ENCODE data around the gene KIF11.
"Not testable (repeated sequence)": the region's sequence is repeated elsewhere in the genome, so short reads cannot be mapped to it uniquely, and the experiment has no call there.

Gene KIF11

DNA sequence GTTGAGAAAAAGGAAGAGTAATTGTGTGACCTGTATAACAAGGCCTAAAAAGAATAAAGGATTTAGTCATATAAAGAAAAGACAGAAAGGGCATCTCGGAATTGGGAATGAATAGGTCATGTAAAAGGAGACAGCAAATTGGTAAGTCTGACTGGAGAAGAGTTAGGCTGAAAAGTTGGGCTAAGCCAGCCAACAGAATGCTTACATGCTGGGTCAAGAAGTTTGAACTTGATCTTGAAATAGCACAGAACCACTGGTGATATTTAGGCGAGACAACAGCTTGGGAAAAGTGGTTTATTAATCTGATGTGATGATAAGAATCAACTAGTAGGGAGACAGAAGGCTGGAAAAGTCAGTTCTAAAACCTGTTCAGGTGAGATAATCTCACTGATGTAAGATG lies 23.9 kb upstream of the KIF11 start:
- H3K4me1 ChIP-seq (ENCODE audit: control insufficient read depth, insufficient read depth, low read length, poor library complexity, severe bottlenecking), result peaks cover 3% of the 10 kb centered on the region
- no peak for DNase-seq
- H3K27ac ChIP-seq (ENCODE audit: insufficient read depth, low read length, poor library complexity, severe bottlenecking), result no peak overlapping the region
- no peaks in the 10 kb centered on the region for H3K36me3 ChIP-seq (ENCODE audit: control insufficient read depth, insufficient read depth, low read length)
- no peaks in the 10 kb centered on the region for H3K9me3 ChIP-seq (ENCODE audit: control insufficient read depth, low read length)
- H3K27me3 ChIP-seq (replicated peaks; ENCODE audit: control insufficient read depth, insufficient read depth, low read length, poor library complexity, severe bottlenecking), result no peaks in the 10 kb centered on the region
- no peak overlapping the region for H3K4me3 ChIP-seq (ENCODE audit: insufficient read depth, low read depth, low read length, poor library complexity, severe bottlenecking)

DNA sequence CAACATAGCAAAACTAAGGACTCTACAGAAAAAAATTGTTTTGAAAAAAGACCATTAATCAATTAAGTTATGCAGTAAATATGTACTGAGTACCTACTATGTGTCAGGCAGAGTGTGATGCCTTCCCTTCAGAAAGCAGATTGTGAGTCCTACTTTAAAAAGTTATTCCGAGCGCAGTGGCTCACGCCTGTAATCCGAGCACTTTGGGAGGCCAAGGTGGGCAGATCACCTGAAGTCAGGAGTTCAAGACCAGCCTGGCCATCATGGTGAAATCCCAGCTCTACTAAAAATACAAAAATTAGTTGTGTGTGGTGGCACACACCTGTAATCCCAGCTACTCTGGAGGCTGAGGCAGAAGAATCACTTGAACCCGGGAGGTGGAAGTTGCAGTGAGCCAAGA lies 23.3 kb upstream of the KIF11 start:
- DNase-seq; H3K4me1 ChIP-seq (ENCODE audit: control insufficient read depth, insufficient read depth, low read length, poor library complexity, severe bottlenecking); H3K4me3 ChIP-seq (ENCODE audit: insufficient read depth, low read depth, low read length, poor library complexity, severe bottlenecking); H3K27me3 ChIP-seq (replicated peaks; ENCODE audit: control insufficient read depth, insufficient read depth, low read length, poor library complexity, severe bottlenecking); H3K36me3 ChIP-seq (ENCODE audit: control insufficient read depth, insufficient read depth, low read length); H3K27ac ChIP-seq (ENCODE audit: insufficient read depth, low read length, poor library complexity, severe bottlenecking); H3K9me3 ChIP-seq (ENCODE audit: control insufficient read depth, low read length): not testable (repeated sequence)

DNA sequence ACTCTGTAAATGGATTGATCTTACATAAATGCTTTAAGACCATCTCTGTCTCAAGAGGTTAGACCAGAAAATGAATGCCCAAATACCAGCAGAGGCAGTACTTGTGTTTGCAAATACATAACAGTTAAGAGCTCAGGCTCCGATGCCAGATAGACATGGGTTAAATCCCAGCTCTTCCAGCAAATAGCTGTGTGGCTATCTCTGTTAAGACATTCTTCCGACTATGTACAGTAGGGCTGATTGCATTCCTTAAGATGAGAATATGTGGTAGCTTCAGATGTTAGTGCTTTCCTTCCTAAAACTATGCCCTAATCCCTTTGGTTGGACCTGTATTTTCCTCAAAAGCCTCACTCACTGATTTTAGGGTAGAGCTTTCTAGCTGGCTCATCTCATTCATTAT lies 21.3 kb upstream of the KIF11 start:
- Histone ChIP-seq H3K27me3 (replicated peaks; ENCODE audit: control insufficient read depth, insufficient read depth, low read length, poor library complexity, severe bottlenecking) (no peaks in the 10 kb centered on the region), H3K36me3 (ENCODE audit: control insufficient read depth, insufficient read depth, low read length) (no peaks in the 10 kb centered on the region), H3K4me3 (ENCODE audit: insufficient read depth, low read depth, low read length, poor library complexity, severe bottlenecking) (no peak overlapping the region), H3K9me3 (ENCODE audit: control insufficient read depth, low read length) (no peaks in the 10 kb centered on the region), H3K4me1 (ENCODE audit: control insufficient read depth, insufficient read depth, low read length, poor library complexity, severe bottlenecking) (peaks cover 11% of the 10 kb centered on the region), H3K27ac (ENCODE audit: insufficient read depth, low read length, poor library complexity, severe bottlenecking) (no peak overlapping the region)
- DNase-seq, result no peak

DNA sequence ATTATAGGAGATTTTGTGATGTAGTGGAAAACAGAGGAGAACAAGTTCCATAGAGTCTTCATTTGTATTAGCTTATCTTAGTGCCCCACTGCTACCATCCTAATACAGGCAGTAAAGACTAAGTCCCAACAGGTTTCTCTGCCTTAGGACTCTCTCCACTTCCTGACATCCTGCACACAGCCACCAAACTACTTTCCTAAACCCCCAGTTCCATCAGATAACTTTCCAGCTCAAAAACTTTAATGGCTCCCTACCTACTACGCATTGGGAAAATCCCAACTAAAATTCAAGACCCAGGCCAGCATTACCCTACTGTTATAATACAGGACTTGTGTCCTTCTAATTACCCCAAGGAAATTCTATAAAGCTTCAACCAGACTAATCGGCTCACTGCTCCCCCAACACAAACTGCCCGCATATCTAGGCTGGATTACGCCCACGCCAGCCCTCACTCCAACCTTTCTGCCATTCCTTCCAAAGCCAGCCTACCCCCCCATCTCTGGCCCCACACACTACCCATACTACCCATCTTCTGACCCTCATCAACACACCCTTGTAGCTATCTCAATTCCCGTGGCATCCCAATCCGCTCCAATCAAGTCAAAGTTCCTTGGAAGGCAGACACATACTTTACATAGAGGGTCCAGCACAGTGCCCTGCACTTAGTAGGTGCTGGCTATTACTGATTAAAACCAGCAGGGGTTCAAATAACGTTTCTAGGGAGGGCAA lies 20.4 kb upstream of the KIF11 start:
- Histone ChIP-seq H3K9me3 (ENCODE audit: control insufficient read depth, low read length) (no peaks in the 10 kb centered on the region), H3K36me3 (ENCODE audit: control insufficient read depth, insufficient read depth, low read length) (no peaks in the 10 kb centered on the region), H3K4me1 (ENCODE audit: control insufficient read depth, insufficient read depth, low read length, poor library complexity, severe bottlenecking) (peaks cover 11% of the 10 kb centered on the region), H3K27me3 (replicated peaks; ENCODE audit: control insufficient read depth, insufficient read depth, low read length, poor library complexity, severe bottlenecking) (no peaks in the 10 kb centered on the region), H3K4me3 (ENCODE audit: insufficient read depth, low read depth, low read length, poor library complexity, severe bottlenecking) (peak overlapping the region; percentile 100), H3K27ac (ENCODE audit: insufficient read depth, low read length, poor library complexity, severe bottlenecking) (peak overlapping the region; percentile 83)
- no peak for DNase-seq

DNA sequence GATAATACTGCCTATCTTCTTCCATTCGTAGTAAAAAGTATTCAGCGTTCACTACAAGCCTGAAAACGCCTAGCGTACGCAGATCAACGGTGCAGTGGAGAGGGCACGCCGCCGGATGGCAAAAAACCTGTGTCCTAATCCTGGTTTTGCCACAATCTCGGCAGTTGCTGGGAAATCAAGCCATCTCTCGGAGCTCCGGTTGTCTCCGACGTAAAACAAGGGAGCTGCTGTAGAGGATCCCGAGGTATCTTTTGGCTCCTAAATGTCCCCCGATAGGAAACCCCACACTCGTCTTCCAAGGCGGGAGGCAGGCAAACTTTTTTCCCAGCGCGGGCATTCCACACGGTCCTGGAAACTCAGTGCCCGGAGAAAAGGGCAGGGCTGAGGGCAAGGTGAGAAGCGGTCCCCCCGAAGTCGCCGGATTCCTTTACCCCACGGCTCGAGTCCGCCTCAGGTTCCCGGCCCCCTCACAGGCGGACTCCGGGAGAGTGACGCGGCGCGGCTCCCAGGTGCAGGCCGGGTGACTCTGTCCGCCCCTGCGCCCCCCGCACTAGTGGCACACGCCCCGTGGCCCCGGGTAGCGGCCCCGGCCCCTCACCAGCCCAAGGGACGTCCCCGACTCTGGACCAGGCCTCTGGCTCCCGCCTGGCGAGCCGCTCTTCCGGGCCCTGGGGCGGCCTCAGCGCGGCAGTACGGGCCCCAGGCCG lies 19.7 kb upstream of the KIF11 start:
- H3K36me3 ChIP-seq (ENCODE audit: control insufficient read depth, insufficient read depth, low read length), result no peaks in the 10 kb centered on the region
- H3K27me3 ChIP-seq (replicated peaks; ENCODE audit: control insufficient read depth, insufficient read depth, low read length, poor library complexity, severe bottlenecking), result no peaks in the 10 kb centered on the region
- DNase-seq, result peak in 2 of 3 donors; percentile 2 to 13
- H3K4me3 ChIP-seq (ENCODE audit: insufficient read depth, low read depth, low read length, poor library complexity, severe bottlenecking), result peak overlapping the region; percentile 100
- peak overlapping the region; percentile 83 for H3K27ac ChIP-seq (ENCODE audit: insufficient read depth, low read length, poor library complexity, severe bottlenecking)
- H3K4me1 ChIP-seq (ENCODE audit: control insufficient read depth, insufficient read depth, low read length, poor library complexity, severe bottlenecking), result peaks cover 11% of the 10 kb centered on the region
- H3K9me3 ChIP-seq (ENCODE audit: control insufficient read depth, low read length), result no peaks in the 10 kb centered on the region

DNA sequence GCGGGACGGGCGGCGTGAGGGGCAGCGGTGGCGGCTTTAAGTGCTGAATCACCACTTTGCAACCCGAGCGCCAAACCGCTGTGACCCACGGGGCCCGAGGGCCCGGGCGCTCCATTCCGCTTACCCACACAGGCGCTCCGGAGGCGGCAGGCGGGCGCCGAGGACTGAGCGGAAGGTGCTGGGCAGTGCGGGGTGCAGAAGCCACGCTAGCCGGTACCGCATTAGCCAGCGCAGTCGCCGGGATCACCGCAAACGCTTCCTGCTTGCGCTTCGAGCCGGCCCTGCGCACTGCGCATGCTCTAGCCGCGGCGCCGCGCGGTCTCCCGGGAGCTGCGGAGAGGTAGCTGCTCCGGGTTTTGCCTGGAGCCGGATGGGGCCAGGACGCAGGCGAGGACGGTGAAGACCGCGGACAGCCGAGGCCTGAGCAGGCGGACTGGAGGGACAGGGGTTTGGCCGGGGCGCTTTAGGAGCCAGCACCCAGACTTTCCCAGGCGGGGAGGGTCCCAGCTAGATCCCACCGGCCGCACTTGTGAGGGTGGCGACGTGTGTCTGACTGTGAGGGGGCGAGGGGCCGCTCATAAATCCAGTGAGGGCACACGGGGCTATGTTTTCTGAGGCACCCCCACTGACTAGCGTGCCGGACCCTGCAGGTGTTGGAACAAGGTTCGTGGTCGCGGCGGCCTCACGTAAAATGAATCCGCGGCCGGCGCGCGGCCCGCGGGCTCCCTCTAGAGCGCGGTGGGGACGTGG lies 19.0 kb upstream of the KIF11 start, which contains the start of gene IDE:
IDE (minus strand) TSS at position 296 of the 750 bp plus-strand sequence; CDS start at position 222, 74 bp downstream.
- H3K4me1 ChIP-seq (ENCODE audit: control insufficient read depth, insufficient read depth, low read length, poor library complexity, severe bottlenecking), result peaks cover 11% of the 10 kb centered on the region
- peak within 1 kb of the TSS; percentile 83 for H3K27ac ChIP-seq (ENCODE audit: insufficient read depth, low read length, poor library complexity, severe bottlenecking)
- H3K4me3 ChIP-seq (ENCODE audit: insufficient read depth, low read depth, low read length, poor library complexity, severe bottlenecking), result peak within 1 kb of the TSS; percentile 100
- DNase-seq, result peak; percentile 61 to 76 (median 68)
- no peaks in the 10 kb centered on the region for H3K27me3 ChIP-seq (replicated peaks; ENCODE audit: control insufficient read depth, insufficient read depth, low read length, poor library complexity, severe bottlenecking)
- no peaks in the 10 kb centered on the region for H3K9me3 ChIP-seq (ENCODE audit: control insufficient read depth, low read length)
- no peaks in the 10 kb centered on the region for H3K36me3 ChIP-seq (ENCODE audit: control insufficient read depth, insufficient read depth, low read length)

DNA sequence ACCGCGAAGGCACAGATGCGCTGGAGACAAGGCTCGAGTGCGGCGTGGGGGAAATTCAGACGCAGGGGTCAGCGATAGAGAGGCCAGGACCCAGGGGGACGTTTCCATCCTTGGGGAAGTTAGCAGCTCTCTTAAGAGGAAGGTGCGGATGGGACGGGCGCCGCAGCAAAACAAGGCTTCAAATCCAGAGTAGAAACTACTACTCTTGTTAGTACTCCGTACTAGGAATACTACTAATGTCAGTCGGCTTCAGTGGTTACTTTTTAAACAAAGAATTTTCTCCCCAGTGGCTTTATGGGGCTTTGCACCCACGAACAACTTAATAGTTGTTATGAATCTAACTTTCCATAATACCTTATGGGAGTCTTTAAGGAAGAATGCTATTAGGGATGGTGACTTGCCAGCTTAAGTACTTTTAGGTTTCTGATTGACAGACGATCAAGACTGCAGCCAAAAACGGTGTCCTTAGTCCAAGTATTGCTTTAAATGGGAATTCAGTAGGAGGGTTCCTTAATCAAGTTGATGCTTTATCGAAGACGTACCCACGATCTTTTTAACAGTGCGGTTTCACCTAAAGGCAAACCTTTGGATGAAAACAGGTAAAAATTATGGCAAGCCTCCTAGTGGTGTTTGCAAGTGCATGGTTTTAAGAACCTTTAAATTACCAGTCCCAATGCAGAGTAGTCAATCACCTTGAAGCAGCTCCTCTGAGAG lies 18.2 kb upstream of the KIF11 start:
- DNase-seq, result no peak
- H3K4me1 ChIP-seq (ENCODE audit: control insufficient read depth, insufficient read depth, low read length, poor library complexity, severe bottlenecking), result peaks cover 11% of the 10 kb centered on the region
- H3K9me3 ChIP-seq (ENCODE audit: control insufficient read depth, low read length), result no peaks in the 10 kb centered on the region

DNA sequence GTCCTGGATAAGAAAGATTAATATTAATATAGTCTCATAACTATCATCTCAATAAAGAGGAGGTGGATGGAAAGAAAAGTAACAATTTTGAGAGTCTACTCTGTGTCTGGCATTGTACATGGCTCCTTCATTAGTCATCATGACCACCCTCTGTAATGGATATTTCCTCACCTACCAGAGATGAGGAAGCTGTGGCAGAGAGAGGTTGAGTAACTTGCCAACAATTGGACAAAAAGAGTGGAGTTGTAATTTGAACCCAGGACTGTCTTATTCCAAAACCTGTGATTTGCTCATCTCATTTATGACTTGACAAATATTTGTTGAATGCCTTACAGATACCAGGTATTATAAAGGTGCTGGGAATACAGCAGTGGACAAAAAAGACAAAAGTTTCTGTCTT lies 17.0 kb upstream of the KIF11 start:
- no peak for DNase-seq
- Histone ChIP-seq H3K27me3 (replicated peaks; ENCODE audit: control insufficient read depth, insufficient read depth, low read length, poor library complexity, severe bottlenecking) (no peaks in the 10 kb centered on the region), H3K27ac (ENCODE audit: insufficient read depth, low read length, poor library complexity, severe bottlenecking) (no peak overlapping the region)

More for the DNA sequence above, 18.2 kb upstream of the KIF11 start:
- Histone ChIP-seq H3K36me3 (ENCODE audit: control insufficient read depth, insufficient read depth, low read length) (no peaks in the 10 kb centered on the region), H3K27me3 (replicated peaks; ENCODE audit: control insufficient read depth, insufficient read depth, low read length, poor library complexity, severe bottlenecking) (no peaks in the 10 kb centered on the region), H3K27ac (ENCODE audit: insufficient read depth, low read length, poor library complexity, severe bottlenecking) (peak overlapping the region; percentile 83), H3K4me3 (ENCODE audit: insufficient read depth, low read depth, low read length, poor library complexity, severe bottlenecking) (peak overlapping the region; percentile 100)

DNA sequence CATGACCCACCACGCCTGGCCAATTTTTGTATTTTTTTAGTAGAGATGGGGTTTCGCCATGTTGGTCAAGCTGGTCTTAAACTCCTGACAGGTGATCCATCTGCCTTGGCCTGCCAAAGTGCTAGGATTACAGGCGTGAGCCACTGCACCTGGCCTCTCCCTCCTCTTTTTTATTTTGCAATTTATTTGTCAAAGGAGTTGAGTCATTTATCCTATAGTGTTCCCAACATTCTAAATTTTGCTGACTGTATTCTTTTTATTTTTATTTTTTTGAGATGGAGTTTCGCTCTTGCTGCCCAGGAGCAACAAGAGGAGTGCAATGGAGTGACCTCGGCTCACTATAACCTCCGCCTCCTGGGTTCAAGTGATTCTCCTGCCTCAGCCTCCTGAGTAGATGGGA lies 10.6 kb upstream of the KIF11 start:
- not testable (repeated sequence) for H3K27me3 ChIP-seq (replicated peaks; ENCODE audit: control insufficient read depth, insufficient read depth, low read length, poor library complexity, severe bottlenecking); H3K27ac ChIP-seq (ENCODE audit: insufficient read depth, low read length, poor library complexity, severe bottlenecking); H3K4me1 ChIP-seq (ENCODE audit: control insufficient read depth, insufficient read depth, low read length, poor library complexity, severe bottlenecking); H3K4me3 ChIP-seq (ENCODE audit: insufficient read depth, low read depth, low read length, poor library complexity, severe bottlenecking); DNase-seq; H3K36me3 ChIP-seq (ENCODE audit: control insufficient read depth, insufficient read depth, low read length); H3K9me3 ChIP-seq (ENCODE audit: control insufficient read depth, low read length)

More for the DNA sequence above, 17.0 kb upstream of the KIF11 start:
- H3K9me3 ChIP-seq (ENCODE audit: control insufficient read depth, low read length), result no peaks in the 10 kb centered on the region
- H3K4me3 ChIP-seq (ENCODE audit: insufficient read depth, low read depth, low read length, poor library complexity, severe bottlenecking), result no peak overlapping the region
- H3K4me1 ChIP-seq (ENCODE audit: control insufficient read depth, insufficient read depth, low read length, poor library complexity, severe bottlenecking), result peaks cover 11% of the 10 kb centered on the region
- H3K36me3 ChIP-seq (ENCODE audit: control insufficient read depth, insufficient read depth, low read length), result no peaks in the 10 kb centered on the region
